ENCODE results near the gene TBC1D12.

DNA sequence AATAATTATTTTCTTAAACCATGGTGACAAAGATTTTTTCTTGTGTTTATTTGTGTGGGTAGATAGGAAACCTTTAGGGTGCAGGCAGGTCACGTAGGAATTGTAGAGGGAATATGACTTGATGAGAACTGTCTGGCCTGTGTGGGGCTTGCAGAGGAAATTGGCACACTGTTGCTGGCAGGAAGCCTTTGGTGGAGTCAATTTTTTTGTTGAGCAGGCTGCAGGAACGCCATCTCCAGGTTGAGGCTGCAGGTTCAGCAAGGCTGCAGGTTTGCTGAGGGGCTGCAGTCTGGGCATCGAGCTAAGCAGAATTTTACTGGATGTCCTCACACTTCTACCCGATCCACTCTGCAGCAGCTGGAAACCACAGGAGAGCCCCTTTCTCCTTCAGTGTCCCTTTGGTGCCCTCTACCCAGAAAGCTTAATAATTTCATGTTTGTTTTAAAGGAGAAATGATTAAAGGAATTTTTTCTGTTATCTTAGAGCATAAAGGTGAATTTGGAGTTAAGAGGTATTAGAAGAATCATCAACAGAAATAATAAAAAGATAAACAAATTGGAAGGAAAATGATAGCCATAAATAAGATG is 37.0 kb downstream of the TBC1D12 start:
- TF ChIP-seq, protein P1, sequence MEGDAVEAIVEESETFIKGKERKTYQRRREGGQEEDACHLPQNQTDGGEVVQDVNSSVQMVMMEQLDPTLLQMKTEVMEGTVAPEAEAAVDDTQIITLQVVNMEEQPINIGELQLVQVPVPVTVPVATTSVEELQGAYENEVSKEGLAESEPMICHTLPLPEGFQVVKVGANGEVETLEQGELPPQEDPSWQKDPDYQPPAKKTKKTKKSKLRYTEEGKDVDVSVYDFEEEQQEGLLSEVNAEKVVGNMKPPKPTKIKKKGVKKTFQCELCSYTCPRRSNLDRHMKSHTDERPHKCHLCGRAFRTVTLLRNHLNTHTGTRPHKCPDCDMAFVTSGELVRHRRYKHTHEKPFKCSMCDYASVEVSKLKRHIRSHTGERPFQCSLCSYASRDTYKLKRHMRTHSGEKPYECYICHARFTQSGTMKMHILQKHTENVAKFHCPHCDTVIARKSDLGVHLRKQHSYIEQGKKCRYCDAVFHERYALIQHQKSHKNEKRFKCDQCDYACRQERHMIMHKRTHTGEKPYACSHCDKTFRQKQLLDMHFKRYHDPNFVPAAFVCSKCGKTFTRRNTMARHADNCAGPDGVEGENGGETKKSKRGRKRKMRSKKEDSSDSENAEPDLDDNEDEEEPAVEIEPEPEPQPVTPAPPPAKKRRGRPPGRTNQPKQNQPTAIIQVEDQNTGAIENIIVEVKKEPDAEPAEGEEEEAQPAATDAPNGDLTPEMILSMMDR (IDR thresholded peaks at IDR 0.05) = no peak
- no peak for TF ChIP-seq POLR2A (IDR thresholded peaks at IDR 0.05)
